Immature natural killer cell (primary cell): ENCODE results near the gene TMEM134. TPM values are rescaled to one million over a fixed set of nuclear protein-coding genes. Genes with fewer than 3 reads are reported as not detected.
"Not testable (repeated sequence)": the region's sequence is repeated elsewhere in the genome, so short reads cannot be mapped to it uniquely, and the experiment has no call there.

Source experiments
- DNase-seq, 3 donors: peaks; one replicate each; pipeline ENCODE4 v3.0.0; 2022; ENCODE audit warnings: mixed read lengths in 1 of 3
- H3K27ac Mint-ChIP-seq, 6 donors: one replicate each; pipeline ENCODE4 v1.8.0; 2020; ENCODE audit warnings: mixed read lengths in 6 of 6, mild to moderate bottlenecking in 5 of 6, inconsistent platforms in 4 of 6, moderate library complexity in 3 of 6
- H3K27me3 Mint-ChIP-seq, 3 donors: one replicate each; pipeline ENCODE4 v1.8.0; 2020 to 2021; ENCODE audit warnings: low read depth in 3 of 3, mild to moderate bottlenecking in 3 of 3, mixed read lengths in 3 of 3, moderate library complexity in 3 of 3, inconsistent platforms in 1 of 3
- H3K36me3 Mint-ChIP-seq, 3 donors: one replicate each; pipeline ENCODE4 v1.8.0; 2020; ENCODE audit warnings: mixed read lengths in 3 of 3, inconsistent platforms in 2 of 3, mild to moderate bottlenecking in 2 of 3
- H3K4me1 Mint-ChIP-seq, 2 donors: one replicate each; pipeline ENCODE4 v1.8.0; 2020; ENCODE audit warnings: inconsistent platforms in 2 of 2, mild to moderate bottlenecking in 2 of 2, mixed read lengths in 2 of 2, moderate library complexity in 1 of 2
- H3K4me3 Mint-ChIP-seq, 5 donors: one replicate each; pipeline ENCODE4 v1.8.0; 2020; ENCODE audit warnings: mild to moderate bottlenecking in 5 of 5, mixed read lengths in 5 of 5, inconsistent platforms in 3 of 5, moderate library complexity in 3 of 5
- H3K9me3 Mint-ChIP-seq, 6 donors: one replicate each; pipeline ENCODE4 v1.8.0; 2020; ENCODE audit warnings: mild to moderate bottlenecking in 6 of 6, mixed read lengths in 6 of 6, inconsistent platforms in 4 of 6, moderate library complexity in 3 of 6
- polyA plus RNA-seq, 3 donors: library from polyadenylated mRNA; unstranded; fragments of 300-500 nt; fragmentation: Illumina TruSeq; gene quantifications; one replicate each; pipeline ENCODE4 v1.2.3, GENCODE V29; 2021

The TMEM134 gene
- polyA plus RNA-seq, 3 donors from 2014 or later = 154 to 255 (median 189) TPM

- Mint-ChIP-seq H3K4me1 (peaks cover 61 to 74% of the 10 kb centered on the region in 2 donors), H3K27me3 (peaks cover 10 to 24% (median 22%) of the 10 kb centered on the region in 3 donors), H3K9me3 (no peaks in the 10 kb centered on the region), H3K27ac (peak overlapping the region; percentile 62 to 97 (median 90)), H3K36me3 (peaks cover 5 to 13% (median 9%) of the 10 kb centered on the region in 3 donors), H3K4me3 (peak overlapping the region; percentile 3 to 60 (median 46))
- no peak for DNase-seq
These were observed 37.5 kb downstream of the TMEM134 start for GRCh38 chr11:67431346-67432249.

- no peaks in the 10 kb centered on the region for H3K9me3 Mint-ChIP-seq
- H3K4me3 Mint-ChIP-seq = peak overlapping the region in 4 of 5 donors; percentile 29 to 99 (median 97)
- peaks cover 5 to 7% (median 7%) of the 10 kb centered on the region in 3 donors for H3K36me3 Mint-ChIP-seq
- peaks cover 10 to 21% (median 15%) of the 10 kb centered on the region in 3 donors for H3K27me3 Mint-ChIP-seq
- DNase-seq = no peak
- peak overlapping the region in 4 of 6 donors; percentile 28 to 73 (median 55) for H3K27ac Mint-ChIP-seq
- H3K4me1 Mint-ChIP-seq = peaks cover 55 to 63% of the 10 kb centered on the region in 2 donors
These were observed 39.3 kb downstream of the TMEM134 start for GRCh38 chr11:67429722-67430121.

- Mint-ChIP-seq H3K27ac (peak overlapping the region; percentile 92 to 98 (median 96)), H3K4me1 (peaks cover 56 to 58% of the 10 kb centered on the region in 2 donors), H3K27me3 (peaks cover 10 to 21% (median 15%) of the 10 kb centered on the region in 3 donors), H3K4me3 (peak overlapping the region; percentile 95 to 99 (median 99)), H3K36me3 (peaks cover 5 to 7% (median 7%) of the 10 kb centered on the region in 3 donors), H3K9me3 (no peaks in the 10 kb centered on the region)
- DNase-seq = no peak
These were observed 39.9 kb downstream of the TMEM134 start for GRCh38 chr11:67429038-67429668.

- peaks cover 48 to 50% of the 10 kb centered on the region in 2 donors for H3K4me1 Mint-ChIP-seq
- peak; percentile 97 to 98 (median 97) for DNase-seq
- peaks cover 5 to 7% (median 7%) of the 10 kb centered on the region in 3 donors for H3K36me3 Mint-ChIP-seq
- H3K27ac Mint-ChIP-seq = peak within 1 kb of the TSS; percentile 92 to 98 (median 96)
- H3K27me3 Mint-ChIP-seq = peaks cover 10 to 19% (median 12%) of the 10 kb centered on the region in 3 donors
- H3K9me3 Mint-ChIP-seq = no peaks in the 10 kb centered on the region
- peak within 1 kb of the TSS; percentile 95 to 99 (median 99) for H3K4me3 Mint-ChIP-seq
These were observed 40.7 kb downstream of the TMEM134 start, which contains the start of gene RPS6KB2 for GRCh38 chr11:67428052-67429001. Gene RPS6KB2, plus strand, starts transcription at chr11:67428494. Its CDS starts 52 bp downstream, at chr11:67428546.

GRCh38 chr11:67427364-67427859 is 41.6 kb downstream of the TMEM134 start:
- peak overlapping the region; percentile 92 to 98 (median 96) for H3K27ac Mint-ChIP-seq

GRCh38 chr11:67423891-67424613 is 45.0 kb downstream of the TMEM134 start:
- H3K4me1 Mint-ChIP-seq = peaks cover 45 to 46% of the 10 kb centered on the region in 2 donors
- no peak overlapping the region for H3K27ac Mint-ChIP-seq
- H3K9me3 Mint-ChIP-seq = no peaks in the 10 kb centered on the region
- no peak for DNase-seq
- no peaks in the 10 kb centered on the region for H3K36me3 Mint-ChIP-seq
- H3K27me3 Mint-ChIP-seq = peaks cover 5 to 19% (median 10%) of the 10 kb centered on the region in 3 donors
- no peak overlapping the region for H3K4me3 Mint-ChIP-seq

More at GRCh38 chr11:67427364-67427859, 41.6 kb downstream of the TMEM134 start:
- DNase-seq, H3K9me3 Mint-ChIP-seq, H3K36me3 Mint-ChIP-seq: not testable (repeated sequence)
- peak overlapping the region; percentile 95 to 99 (median 99) for H3K4me3 Mint-ChIP-seq
- peaks cover 9 to 15% (median 12%) of the 10 kb centered on the region in 3 donors for H3K27me3 Mint-ChIP-seq
- H3K4me1 Mint-ChIP-seq = peaks cover 47 to 48% of the 10 kb centered on the region in 2 donors

GRCh38 chr11:67423466-67423865 is 45.6 kb downstream of the TMEM134 start:
- H3K36me3 Mint-ChIP-seq = no peaks in the 10 kb centered on the region
- peaks cover 46 to 47% of the 10 kb centered on the region in 2 donors for H3K4me1 Mint-ChIP-seq
- H3K9me3 Mint-ChIP-seq = no peaks in the 10 kb centered on the region
- H3K4me3 Mint-ChIP-seq = no peak overlapping the region
- DNase-seq = no peak
- H3K27ac Mint-ChIP-seq = no peak overlapping the region
- H3K27me3 Mint-ChIP-seq = peaks cover 5 to 21% (median 5%) of the 10 kb centered on the region in 3 donors

GRCh38 chr11:67422891-67423290 is 46.2 kb downstream of the TMEM134 start:
- DNase-seq = no peak
- Mint-ChIP-seq H3K27me3 (peaks cover 0 to 15% (median 3%) of the 10 kb centered on the region in 3 donors), H3K27ac (peak overlapping the region in 2 of 6 donors; percentile 44 to 62), H3K9me3 (no peaks in the 10 kb centered on the region), H3K36me3 (no peaks in the 10 kb centered on the region), H3K4me1 (peaks cover 48% of the 10 kb centered on the region in 2 donors), H3K4me3 (no peak overlapping the region)

GRCh38 chr11:67421430-67422031 is 47.5 kb downstream of the TMEM134 start:
- H3K27me3 Mint-ChIP-seq = peaks cover 0 to 13% (median 0%) of the 10 kb centered on the region in 3 donors
- peaks cover 48 to 53% of the 10 kb centered on the region in 2 donors for H3K4me1 Mint-ChIP-seq
- peak overlapping the region; percentile 66 to 91 (median 88) for H3K27ac Mint-ChIP-seq
- H3K9me3 Mint-ChIP-seq = no peaks in the 10 kb centered on the region
- no peak for DNase-seq
- peak overlapping the region; percentile 58 to 77 (median 70) for H3K4me3 Mint-ChIP-seq
- H3K36me3 Mint-ChIP-seq = no peaks in the 10 kb centered on the region

- Mint-ChIP-seq H3K4me1 (peaks cover 55 to 60% of the 10 kb centered on the region in 2 donors), H3K9me3 (no peaks in the 10 kb centered on the region), H3K27me3 (peaks cover 0 to 8% (median 0%) of the 10 kb centered on the region in 3 donors), H3K4me3 (peak overlapping the region; percentile 75 to 82 (median 77)), H3K27ac (peak overlapping the region; percentile 66 to 91 (median 88)), H3K36me3 (no peaks in the 10 kb centered on the region)
- DNase-seq = peak; percentile 98
These were observed 48.2 kb downstream of the TMEM134 start for GRCh38 chr11:67420646-67421429.

- Mint-ChIP-seq H3K27ac (peak overlapping the region; percentile 76 to 86 (median 84)), H3K27me3 (peaks cover 0 to 8% (median under 1%) of the 10 kb centered on the region in 3 donors), H3K4me1 (peaks cover 55 to 61% of the 10 kb centered on the region in 2 donors), H3K36me3 (no peaks in the 10 kb centered on the region), H3K4me3 (peak overlapping the region; percentile 71 to 82 (median 77)), H3K9me3 (no peaks in the 10 kb centered on the region)
- no peak for DNase-seq
These were observed 48.9 kb downstream of the TMEM134 start for GRCh38 chr11:67420147-67420645.
